Activated effector memory CD4-positive, alpha-beta T cell treated with anti-CD3 and anti-CD28 coated beads, Interleukin-2, amount 50 U/mL, for 16 hours (primary cell): ENCODE data around the gene GSG1L.

ENCODE experiments used
- DNase-seq: peaks from one replicate; pipeline ENCODE4 v3.0.0-alpha.2; 2020

Gene GSG1L

DNA sequence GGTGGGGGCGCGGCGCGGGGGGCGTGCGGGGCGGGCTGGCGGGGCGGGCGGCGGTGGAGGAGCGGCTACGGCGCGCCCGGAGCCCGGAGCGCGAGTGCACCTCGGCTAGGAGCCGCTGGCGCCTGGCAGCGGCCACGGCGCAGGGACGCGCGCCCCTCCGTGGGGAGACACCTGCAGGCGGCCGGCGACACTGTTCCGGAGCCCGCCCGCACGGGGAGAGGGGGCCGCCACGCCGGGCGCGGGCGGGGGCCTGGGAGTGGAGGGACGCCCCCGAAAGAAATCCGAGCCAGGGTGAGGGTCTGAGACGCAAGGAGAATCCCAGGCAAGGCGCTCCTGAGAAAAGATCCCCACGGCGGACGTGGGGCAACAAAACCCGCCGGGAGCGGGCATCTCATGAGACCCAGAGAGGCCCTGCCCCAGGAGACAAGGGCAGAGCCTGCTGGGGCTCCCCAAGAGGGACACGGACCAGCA lies at the start of gene GSG1L:
Gene GSG1L, minus strand, starts transcription at position 124 of the 471 bp plus-strand sequence. CDS start 290 bp downstream, outside the sequence.
- DNase-seq: no peak

DNA sequence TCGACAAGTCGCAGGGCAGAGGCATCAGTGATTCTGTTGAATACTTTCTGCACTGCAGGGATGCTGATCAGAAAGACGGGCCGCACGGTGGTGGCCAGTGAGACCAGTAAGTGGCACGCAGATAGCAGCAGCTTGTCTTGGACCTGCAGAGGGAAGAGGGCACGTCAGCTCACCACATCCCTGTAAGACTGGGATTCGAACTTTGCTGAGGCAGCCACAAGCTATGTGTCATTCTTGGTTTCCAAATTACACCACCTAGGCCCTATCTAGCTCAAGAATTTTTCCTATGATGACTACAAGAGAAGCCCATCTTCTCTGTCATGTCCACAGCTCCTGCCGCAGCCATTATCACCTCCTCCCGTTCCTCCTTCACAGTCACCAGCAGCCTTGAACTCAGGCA lies 49.4 kb upstream of the GSG1L start:
- no peak for DNase-seq

DNA sequence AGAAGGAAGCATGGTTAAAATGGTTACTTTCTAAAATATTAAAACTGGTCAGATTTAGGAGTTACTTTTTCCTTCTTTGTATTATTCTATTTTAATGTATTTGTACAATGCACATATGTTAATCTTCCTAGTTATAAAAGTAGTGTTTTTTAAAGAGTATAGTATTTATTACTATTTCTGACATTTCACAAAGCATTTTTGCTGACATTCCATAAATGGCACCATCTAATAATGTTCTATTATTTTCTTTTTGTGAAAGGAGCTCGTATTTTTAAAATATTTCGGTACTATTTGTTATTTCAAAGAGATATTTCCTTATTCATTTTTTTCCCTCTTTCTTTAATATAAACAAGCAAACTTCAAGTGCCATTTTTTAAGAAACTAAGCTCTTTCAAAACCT lies 47.5 kb upstream of the GSG1L start:
- no peak for DNase-seq

DNA sequence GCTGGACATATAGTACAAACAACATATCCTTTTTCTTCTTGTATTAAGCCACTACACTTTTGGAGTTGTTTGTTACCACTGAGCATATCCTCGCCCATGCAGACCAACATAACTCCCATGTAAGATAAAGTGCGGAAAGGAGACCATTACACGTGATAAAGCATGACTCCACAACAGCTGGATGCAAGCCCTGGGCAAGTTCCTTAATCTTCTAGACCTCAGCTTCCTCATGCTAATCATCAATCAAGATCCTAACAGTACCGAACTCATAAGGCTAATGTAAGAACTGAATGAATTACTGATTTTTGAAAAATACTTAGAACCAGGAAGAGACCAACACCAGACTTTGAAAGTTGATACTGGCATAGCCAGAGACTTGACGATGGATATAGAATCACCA lies 47.0 kb upstream of the GSG1L start:
- DNase-seq: no peak

DNA sequence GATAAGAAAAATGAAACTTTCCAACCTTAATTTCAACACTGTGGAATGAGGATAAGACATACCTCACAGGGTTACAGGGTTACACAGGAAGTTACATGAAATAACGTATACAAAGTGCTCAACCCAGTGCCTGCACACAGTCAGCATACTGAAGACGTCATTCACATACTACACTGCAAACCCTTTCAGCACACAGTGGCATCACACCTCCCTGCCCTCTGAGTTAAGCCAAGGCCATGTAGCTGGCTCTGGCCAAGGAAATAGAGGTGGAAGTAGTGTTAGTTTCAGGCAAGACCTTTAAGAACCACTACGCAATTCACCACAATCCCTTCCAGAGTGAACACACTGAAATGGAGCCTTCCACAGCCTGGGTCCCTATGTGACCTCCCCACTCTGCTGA lies 46.6 kb upstream of the GSG1L start:
- no peak for DNase-seq

GRCh38 chr16:28108590-28109247 lies 45.2 kb upstream of the GSG1L start:
- no peak for DNase-seq

GRCh38 chr16:28107232-28107631 lies 43.7 kb upstream of the GSG1L start:
- DNase-seq: no peak

DNA sequence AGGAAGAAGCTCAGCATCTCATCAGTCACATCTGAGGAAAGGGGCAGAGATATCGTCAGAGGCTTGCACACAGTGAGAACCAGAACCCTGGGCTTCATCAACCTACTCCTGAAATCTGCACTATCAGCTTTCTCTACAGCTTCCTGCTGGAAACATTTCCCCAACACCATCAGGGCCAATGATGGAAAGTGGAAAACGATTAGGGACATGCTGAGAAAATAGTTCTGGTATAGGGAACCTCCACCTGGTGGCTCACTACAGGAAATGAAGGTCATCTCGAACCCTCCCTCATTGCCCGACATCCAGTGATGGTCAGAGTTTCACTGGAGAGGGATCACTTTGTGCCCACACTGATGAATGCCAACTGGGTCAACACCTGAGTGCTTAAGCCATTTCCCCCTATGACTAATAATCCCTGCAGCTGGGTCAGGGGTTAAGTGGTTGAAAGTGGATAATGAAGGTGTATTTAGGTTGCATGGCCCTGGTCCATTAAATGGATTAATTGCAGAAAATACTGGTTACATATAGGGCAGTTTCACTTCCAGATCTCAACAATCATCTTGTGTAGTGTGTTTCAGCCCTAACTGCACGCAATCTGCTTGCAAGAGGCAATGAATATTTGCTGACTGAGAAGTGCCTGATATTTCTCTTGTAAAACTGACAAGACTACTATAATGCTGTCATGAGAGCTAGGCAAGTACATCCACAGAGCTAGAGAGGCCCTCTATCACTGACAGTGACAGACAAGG lies 43.1 kb upstream of the GSG1L start:
- peak; percentile 3 for DNase-seq

DNA sequence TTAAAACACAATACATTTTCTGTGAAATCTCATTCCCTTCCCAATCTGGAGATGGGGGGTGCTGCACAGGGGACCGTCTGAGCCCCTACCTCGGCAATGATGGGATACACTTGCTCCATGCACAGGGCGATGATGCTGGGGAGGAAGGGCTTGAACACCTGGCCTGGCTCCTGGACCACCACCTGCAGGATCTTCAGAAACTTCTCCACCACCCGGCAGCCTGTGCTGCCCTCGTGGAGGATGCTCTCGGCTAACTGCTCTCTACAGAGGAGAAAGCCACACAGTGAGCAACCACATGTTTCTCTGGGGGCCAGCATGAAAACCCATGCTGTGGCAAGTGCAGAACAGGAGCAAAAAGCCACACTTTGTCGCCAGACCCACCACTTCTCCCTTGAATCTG lies 42.4 kb upstream of the GSG1L start:
- peak; percentile 21 for DNase-seq

DNA sequence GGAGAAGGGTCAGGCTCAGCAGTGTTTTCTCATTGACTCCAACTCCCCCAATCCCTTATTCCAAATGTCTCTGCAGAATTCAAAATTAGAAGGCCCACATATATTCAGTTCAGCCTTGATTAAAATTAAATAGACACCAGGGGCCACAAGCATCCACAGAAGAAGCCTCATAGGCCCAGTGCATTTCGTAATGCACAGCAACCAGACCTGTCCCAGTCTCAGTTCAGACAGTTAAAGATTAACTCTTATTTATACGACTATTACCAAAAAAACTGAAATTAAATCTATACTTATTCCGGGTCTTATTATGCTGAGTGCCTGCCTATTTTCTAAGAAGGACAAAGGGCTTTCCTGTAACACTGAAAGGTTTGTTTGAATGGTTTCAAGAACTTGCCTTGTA lies 41.8 kb upstream of the GSG1L start:
- no peak for DNase-seq

GRCh38 chr16:28104404-28104803 lies 40.9 kb upstream of the GSG1L start:
- DNase-seq: peak; percentile 55

- DNase-seq: peak; percentile 28
These were observed 40.1 kb upstream of the GSG1L start for GRCh38 chr16:28103516-28104170.

- DNase-seq: peak; percentile 45
These were observed 38.0 kb upstream of the GSG1L start for GRCh38 chr16:28101533-28101890.

GRCh38 chr16:28100810-28101532 lies 37.5 kb upstream of the GSG1L start:
- DNase-seq: no peak

DNA sequence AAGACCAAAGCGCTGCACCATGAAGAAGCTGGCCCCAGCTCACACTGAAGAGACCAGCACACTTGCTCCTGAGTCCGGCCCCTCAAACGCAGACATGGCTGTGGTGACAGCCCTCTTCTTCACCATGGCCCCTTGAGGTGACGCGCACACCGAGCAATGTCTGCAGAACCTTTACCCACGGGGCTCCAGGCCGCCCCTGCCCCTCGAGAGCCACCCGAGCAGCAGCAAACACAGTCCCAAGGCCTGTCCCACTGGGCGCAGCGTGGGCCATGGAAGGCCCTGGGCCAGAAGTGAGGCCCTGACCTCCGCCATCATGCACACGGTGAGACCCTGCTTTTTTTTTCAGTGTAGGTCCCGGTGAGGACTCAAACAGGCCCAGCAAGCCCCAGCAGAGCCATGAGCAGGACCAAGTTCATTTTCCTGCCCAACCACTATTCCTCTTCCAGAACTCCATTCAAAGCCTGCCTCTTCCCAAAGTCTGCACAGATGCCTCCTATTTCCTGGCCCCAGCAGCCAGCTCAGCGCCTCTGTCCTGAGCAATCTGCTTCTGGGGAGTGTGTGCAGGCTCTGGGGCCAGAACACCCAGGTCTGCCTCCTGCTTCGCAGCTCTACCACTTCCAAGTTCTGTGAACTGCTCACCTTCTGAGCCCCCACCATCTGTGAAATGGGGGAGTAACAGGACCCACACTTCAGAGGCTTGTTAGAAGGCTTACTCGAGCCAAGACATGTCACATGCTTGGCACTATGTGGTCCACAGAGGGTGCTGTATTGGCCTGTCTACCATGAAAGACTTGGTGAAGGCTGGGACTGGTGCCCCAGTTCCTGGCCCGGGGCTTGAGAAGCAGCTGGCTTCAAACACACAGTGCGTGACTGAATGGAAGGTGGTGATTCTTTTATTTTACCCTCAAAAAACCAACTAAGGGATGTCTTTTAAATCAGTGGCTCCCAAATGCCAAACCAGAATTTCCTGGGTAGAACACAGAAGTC lies 35.7 kb upstream of the GSG1L start:
- DNase-seq: peak; percentile 41

DNA sequence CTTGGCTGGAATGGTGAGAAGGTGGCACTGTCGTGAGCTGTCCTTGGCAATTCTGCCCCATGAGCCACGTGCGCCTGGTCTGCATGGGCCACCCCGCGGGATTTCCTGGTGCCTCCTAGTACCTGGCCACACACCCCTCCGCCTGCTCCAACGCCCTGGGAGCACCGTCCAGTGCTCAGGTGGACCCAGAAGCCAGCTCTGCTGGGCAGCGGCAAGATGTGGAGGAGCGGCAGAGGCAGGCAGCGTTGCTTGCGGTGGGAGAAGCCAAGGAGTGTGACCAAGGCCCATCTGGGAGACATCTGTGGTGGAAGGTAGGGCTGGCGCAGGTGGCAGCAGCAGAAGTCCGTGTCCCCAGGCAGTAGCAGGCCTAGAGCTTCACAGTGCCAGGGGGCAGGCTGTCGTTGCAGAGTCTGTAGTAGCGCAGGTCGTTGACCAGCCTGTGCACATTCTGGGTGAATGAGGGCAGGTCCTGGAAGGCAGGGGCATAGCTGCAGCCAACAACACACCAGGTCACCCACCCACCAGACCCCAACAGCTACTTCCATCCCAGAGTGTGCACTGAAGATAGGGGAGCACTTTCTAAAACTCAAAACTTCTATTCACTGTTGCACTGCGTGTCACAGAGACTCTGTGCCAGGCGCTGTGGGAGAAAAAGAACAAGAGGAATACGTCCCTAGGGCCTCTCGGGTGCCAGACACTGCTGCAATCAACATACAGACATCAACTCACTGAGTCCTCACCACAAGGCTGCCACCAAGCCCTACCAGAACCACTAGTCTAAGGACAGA lies 34.9 kb upstream of the GSG1L start:
- DNase-seq: peak; percentile 48

GRCh38 chr16:28096983-28097899 lies 33.7 kb upstream of the GSG1L start:
- DNase-seq: peak; percentile 60

GRCh38 chr16:28093385-28093725 lies 29.8 kb upstream of the GSG1L start:
- DNase-seq: no peak

GRCh38 chr16:28092721-28093384 lies 29.3 kb upstream of the GSG1L start:
- DNase-seq: no peak

DNA sequence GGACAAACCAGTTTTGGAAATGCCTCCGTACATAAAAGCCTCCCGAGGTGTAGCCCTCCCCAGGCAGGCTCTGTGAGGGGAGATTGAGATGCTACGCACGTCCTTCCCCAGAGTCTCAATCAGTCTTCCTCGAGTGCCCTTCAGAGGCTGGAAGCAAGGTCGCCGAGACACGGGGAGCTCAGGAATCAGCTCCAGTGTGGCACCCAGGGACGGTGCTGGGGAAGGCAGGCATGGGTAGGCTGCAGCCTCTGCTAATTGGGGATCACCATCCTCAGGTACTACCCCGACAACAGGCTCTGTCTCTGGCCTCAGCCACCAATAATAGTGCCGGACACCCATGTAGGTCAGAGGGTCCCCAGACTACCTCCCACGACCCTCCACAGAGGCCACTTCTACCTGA lies 28.1 kb upstream of the GSG1L start:
- no peak for DNase-seq
